NCI-H2196 (cell line): Measurements from ENCODE around the gene CTAGE1.
"Not testable (repeated sequence)": the region's sequence is repeated elsewhere in the genome, so short reads cannot be mapped to it uniquely, and the experiment has no call there.

Experiments used
- DNase-seq: peaks from one replicate; lab custom pipeline; 2025; ENCODE audit not compliant: unreplicated experiment; lab: John Stamatoyannopoulos, UW

The CTAGE1 gene

DNA sequence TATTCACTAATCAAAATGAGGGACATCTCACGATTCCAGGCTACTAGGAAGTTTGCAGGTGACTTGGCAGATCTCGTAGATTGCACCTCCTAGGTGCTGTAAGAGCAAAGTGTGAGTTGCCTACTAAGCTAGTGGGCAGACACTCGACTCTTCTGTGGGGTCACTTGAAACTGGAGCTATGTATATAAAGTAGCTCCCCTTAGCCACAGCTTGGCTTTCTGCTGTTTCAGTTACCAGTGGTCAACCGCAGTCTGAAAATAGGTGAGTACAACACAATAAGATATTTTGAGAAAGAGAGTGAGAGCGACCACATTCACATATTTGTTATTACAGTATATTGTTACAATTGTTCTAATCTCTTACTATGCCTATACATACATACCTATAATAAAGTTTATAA lies 23.3 kb downstream of the CTAGE1 start:
- DNase-seq, result no peak

DNA sequence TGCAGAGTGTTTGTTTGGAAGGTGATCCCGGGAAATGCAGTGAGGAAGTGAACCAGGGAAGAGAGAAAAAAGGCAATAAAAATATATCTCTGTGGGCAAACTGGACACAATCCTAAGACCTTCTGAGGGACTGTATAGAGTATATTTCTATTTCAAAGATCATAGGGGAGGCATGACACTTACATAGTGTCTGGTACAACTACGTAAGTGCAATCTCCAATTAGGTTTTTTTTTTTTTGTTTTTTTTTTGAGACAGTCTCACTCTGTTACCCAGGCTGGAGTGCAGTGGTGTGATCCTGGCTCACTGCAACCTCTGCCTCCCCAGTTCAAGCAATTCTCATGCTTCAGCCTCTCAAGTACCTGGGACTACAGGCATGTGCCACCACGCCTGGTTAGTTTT lies 24.6 kb downstream of the CTAGE1 start:
- DNase-seq, result not testable (repeated sequence)

DNA sequence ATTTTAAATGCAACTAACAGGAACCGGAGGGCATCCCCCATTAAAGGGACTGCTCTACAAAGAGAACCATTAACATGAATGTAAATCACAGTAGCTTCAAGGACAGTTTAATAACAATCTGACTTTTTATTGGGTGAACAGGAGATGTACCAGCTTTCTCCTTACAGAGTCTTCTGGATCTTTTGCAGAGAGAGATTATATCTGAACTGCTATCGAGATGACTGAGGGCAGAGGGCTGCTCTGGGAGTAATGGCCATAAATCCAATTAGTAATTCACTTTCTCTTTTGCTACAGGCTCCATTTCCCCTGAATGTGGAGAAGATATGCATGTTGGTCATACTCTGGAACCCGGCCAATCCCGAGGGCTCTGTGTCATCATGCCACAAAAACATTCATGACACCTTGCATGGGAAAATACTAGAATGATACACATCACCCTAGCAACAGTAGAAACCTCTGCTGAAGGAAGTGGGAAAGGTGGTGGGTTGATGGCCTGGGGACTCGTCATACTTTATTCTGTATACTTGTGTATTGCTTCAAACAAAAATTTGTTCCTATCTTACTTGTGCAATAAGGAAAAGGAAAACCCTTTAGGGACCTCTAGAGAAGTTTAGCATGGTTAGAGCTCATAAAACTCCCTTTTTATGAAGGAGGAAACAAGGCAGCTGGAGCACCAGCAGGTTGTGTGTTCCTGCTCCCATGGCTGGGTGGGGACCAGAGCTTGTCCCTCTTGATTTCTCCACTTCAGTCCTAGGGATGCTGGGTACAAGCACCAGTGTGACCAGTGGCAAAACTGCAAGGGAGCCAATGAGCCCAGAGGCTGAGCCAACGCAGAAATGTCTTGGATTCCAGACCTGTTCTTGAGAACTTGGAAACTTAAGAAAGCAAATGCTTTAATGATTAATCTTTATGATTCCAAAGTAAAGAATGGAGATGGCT lies 26.0 kb downstream of the CTAGE1 start:
- no peak for DNase-seq

DNA sequence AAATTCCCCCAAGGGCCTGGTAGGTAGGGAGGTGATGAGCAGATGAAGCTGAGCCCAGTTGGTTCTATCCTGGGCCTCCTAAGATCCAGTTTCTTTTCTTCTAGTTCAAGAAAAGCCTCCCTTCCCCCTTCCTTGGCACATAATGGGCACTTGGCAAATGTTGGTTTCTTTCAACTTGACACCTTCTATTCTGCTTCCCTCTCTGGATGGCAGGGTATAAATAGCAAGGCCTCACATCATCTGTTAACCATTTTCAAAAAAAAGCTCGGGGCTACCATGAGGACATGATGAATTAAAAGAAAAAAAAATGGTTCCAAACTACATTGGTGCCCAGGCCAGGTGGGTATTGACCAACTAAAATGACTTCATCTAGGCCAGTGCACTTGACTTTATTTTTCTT lies 29.9 kb downstream of the CTAGE1 start:
- no peak for DNase-seq

DNA sequence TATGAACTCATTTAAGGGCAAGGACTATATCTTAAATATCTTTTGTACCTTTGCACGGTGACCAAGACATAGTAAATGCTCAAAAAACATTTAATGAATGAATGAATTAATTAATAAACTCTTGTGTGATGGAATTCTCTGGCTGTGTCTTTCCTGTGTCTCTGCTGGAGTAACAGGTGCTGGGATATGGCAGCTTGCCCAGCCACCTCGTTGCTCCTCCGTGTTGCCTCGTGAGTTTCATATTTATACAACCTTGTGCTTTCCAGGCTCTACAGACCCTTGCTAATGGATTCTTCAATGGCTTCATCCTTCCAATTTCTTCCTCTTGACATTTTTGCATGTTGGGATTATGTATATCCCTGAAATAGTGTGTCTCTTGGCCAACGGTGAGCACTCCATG lies 30.4 kb downstream of the CTAGE1 start:
- no peak for DNase-seq

DNA sequence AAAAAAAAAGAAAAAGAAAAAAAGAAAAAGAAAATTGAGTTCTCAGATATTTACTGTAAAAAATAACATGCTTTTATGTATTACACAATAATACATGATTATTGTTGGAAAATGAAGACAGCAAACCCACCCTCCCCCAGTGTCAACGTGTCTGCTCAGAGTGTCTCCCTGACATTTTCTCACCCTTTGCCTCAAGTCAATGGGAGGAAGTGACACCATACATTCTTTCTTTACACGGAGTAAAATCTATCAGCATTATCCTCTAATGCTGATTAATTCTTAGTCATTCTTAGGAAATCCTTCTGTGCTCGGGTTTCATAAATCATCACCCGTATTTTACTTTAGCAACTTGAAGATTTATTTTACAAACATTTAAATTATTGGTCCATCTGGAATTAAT lies 32.0 kb downstream of the CTAGE1 start:
- DNase-seq, result no peak

DNA sequence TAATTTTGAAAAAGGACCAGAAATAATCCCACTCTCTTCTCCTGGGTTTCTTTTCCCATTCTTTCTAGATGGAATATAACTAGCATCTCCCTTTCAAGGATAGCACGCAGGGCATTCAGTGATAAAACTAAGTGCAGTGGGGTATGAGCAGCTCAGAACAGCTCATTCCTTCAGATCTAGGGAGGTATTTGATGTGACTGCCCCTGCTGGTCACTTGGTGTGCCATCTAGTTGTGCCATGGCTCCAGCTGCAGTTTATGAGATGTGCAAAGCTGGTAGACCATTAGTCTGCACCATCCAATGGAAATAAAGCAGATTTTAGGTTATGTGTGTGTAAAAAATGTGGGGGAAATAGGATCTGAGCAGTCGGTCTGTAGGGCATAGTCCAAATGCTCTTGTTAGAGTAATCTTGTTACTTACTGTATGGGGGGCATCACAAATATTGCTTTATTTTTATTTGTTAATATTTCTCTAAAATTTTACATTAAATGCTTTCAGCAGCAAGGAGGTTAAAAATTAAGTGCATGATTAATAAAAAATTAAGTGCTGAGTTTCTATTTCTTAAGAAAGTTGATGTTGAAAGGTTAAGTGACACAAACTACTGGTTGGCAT lies 38.9 kb downstream of the CTAGE1 start:
- DNase-seq, result no peak

GRCh38 chr18:22377769-22378168 lies 39.9 kb downstream of the CTAGE1 start:
- no peak for DNase-seq

- no peak for DNase-seq
Measured at GRCh38 chr18:22370414-22370813, 47.3 kb downstream of the CTAGE1 start.

DNA sequence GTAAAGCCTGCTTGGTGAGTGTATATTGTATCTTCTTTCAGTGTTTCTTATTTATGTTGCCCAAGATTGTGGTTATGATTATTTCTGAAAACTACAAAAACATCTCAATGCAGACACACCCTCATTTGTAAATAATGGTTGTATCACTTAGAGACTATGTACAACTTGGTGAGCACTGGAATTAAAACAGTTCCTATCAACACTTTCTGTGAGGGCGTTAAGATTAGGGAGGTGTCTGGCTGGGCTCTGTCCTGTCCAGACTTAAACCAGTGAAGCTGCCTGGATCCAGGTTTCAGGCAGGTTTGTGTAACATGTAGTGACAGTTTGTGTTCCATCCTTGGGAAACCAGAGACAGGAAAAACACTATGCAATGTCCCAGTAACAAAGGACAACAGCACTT lies 49.7 kb downstream of the CTAGE1 start:
- DNase-seq, result no peak

DNA sequence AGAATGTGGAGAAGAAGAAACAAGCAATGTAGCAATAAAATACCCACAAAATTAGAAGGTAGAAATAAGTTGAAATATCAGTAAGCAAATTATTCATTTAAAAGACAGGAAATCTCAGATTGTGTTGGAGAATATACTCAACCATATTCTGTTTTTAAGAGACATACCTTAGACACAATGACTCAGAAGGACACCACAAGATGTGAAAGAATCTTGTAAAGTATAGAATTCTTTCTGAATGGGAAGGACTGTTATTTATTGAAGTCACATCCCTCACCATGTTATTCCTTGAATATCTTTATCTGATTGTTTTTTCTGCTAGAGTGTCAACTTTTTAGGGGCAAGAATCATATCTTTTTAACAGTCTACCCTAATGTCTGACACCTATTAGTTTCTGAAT lies 50.4 kb downstream of the CTAGE1 start:
- DNase-seq, result no peak

DNA sequence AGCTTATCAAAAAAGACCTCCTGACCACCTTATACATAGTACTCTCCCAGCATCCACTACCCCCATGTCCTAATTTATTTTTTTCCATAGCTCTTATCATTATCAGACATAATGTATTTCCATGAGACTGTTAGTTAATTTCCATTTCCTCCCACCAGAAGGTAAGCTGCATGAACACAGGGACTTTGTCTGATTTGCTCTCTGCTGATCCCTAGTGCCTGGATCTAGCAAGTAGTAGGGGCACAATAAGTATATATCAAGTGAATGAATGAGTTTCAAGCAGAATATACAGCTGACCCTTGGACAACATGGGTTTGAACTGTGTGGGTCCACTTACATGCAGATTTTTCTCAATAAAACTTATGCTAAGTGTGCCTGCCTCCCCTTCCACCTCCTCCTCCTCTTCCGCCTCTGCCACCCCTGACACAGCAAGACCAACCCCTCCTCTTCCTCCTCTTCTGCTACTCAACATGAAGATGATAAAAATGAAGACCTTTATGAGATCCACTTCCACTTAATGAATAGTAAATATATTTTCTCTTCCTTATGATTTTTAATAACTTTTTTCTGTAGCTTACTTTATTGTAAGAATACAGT lies 53.8 kb downstream of the CTAGE1 start:
- no peak for DNase-seq
